ENCODE data around the gene MCCD1.
"Not testable (repeated sequence)": the region's sequence is repeated elsewhere in the genome, so short reads cannot be mapped to it uniquely, and the experiment has no call there.

The MCCD1 gene

DNA sequence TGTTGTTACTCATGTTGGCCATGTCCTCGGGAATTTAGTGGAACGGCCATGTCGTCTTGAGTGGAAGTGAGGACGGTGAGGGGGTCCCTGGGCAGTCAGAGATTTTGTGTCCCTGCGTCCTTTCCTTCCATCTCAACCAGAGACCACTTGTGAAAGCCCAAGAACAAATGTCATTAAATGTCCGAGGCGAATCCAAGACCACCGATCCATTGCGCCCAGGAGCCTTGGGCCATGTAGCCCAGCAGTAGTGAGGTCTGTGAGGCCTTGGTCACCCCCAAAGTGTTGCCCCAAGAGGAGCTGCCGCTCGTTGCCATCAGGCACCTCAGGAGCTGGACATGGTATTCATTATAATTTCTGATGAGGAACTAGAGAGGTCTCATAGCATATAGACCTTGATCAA, 48.2 kb upstream of the MCCD1 start:
- no peak overlapping the region for H2AFZ ChIP-seq (ENCODE audit: low read depth, low read length)
- no peak overlapping the region for H3K9ac ChIP-seq (ENCODE audit: low read length)
- no peaks in the 10 kb centered on the region for H3K36me3 ChIP-seq (replicated peaks; ENCODE audit: low read depth, low read length)
- TF ChIP-seq EZH2phosphoT487 (IDR thresholded peaks at IDR 0.05; ENCODE audit: low read depth), result no peak
- TF ChIP-seq, protein P1, sequence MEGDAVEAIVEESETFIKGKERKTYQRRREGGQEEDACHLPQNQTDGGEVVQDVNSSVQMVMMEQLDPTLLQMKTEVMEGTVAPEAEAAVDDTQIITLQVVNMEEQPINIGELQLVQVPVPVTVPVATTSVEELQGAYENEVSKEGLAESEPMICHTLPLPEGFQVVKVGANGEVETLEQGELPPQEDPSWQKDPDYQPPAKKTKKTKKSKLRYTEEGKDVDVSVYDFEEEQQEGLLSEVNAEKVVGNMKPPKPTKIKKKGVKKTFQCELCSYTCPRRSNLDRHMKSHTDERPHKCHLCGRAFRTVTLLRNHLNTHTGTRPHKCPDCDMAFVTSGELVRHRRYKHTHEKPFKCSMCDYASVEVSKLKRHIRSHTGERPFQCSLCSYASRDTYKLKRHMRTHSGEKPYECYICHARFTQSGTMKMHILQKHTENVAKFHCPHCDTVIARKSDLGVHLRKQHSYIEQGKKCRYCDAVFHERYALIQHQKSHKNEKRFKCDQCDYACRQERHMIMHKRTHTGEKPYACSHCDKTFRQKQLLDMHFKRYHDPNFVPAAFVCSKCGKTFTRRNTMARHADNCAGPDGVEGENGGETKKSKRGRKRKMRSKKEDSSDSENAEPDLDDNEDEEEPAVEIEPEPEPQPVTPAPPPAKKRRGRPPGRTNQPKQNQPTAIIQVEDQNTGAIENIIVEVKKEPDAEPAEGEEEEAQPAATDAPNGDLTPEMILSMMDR (IDR thresholded peaks at IDR 0.05; ENCODE audit: low read depth, low read length), result no peak
- peaks cover 16% of the 10 kb centered on the region for H3K4me1 ChIP-seq (ENCODE audit: low read length)
- no peaks in the 10 kb centered on the region for H3K27me3 ChIP-seq (ENCODE audit: low read depth, low read length)
- no peaks in the 10 kb centered on the region for H3K79me2 ChIP-seq (ENCODE audit: low read length)
- H3K27ac ChIP-seq (ENCODE audit: low read length), result no peak overlapping the region
- H4K20me1 ChIP-seq (ENCODE audit: insufficient read depth, low read length), result no peaks in the 10 kb centered on the region
- no peak overlapping the region for H3K4me2 ChIP-seq (ENCODE audit: low read length)
- H3K4me3 ChIP-seq (ENCODE audit: low read length), result no peak overlapping the region
- no peaks in the 10 kb centered on the region for H3K9me3 ChIP-seq (ENCODE audit: insufficient read depth, low read length)

GRCh38 chr6:31483392-31483791, 45.4 kb upstream of the MCCD1 start:
- no peaks in the 10 kb centered on the region for H3K27me3 ChIP-seq (ENCODE audit: low read depth, low read length)
- no peaks in the 10 kb centered on the region for H4K20me1 ChIP-seq (ENCODE audit: insufficient read depth, low read length)
- H3K79me2 ChIP-seq (ENCODE audit: low read length), result no peaks in the 10 kb centered on the region
- no peak overlapping the region for H3K9ac ChIP-seq (ENCODE audit: low read length)
- H3K36me3 ChIP-seq (replicated peaks; ENCODE audit: low read depth, low read length), result no peaks in the 10 kb centered on the region
- no peaks in the 10 kb centered on the region for H3K4me1 ChIP-seq (ENCODE audit: low read length)
- H3K9me3 ChIP-seq (ENCODE audit: insufficient read depth, low read length), result no peaks in the 10 kb centered on the region
- H3K4me3 ChIP-seq (ENCODE audit: low read length), result no peak overlapping the region
- no peak overlapping the region for H3K27ac ChIP-seq (ENCODE audit: low read length)
- TF ChIP-seq, protein P1 (IDR thresholded peaks at IDR 0.05; ENCODE audit: low read depth, low read length), result no peak
- TF ChIP-seq EZH2phosphoT487 (IDR thresholded peaks at IDR 0.05; ENCODE audit: low read depth), result no peak
- H3K4me2 ChIP-seq (ENCODE audit: low read length), result no peak overlapping the region
- H2AFZ ChIP-seq (ENCODE audit: low read depth, low read length), result no peak overlapping the region

- no peak overlapping the region for H3K4me2 ChIP-seq (ENCODE audit: low read length)
- no peaks in the 10 kb centered on the region for H3K36me3 ChIP-seq (replicated peaks; ENCODE audit: low read depth, low read length)
- no peaks in the 10 kb centered on the region for H4K20me1 ChIP-seq (ENCODE audit: insufficient read depth, low read length)
- no peaks in the 10 kb centered on the region for H3K79me2 ChIP-seq (ENCODE audit: low read length)
- H3K4me3 ChIP-seq (ENCODE audit: low read length), result no peak overlapping the region
- no peak overlapping the region for H2AFZ ChIP-seq (ENCODE audit: low read depth, low read length)
- no peaks in the 10 kb centered on the region for H3K4me1 ChIP-seq (ENCODE audit: low read length)
- TF ChIP-seq, protein P1 (IDR thresholded peaks at IDR 0.05; ENCODE audit: low read depth, low read length), result no peak
- no peak for TF ChIP-seq EZH2phosphoT487 (IDR thresholded peaks at IDR 0.05; ENCODE audit: low read depth)
- H3K9ac ChIP-seq (ENCODE audit: low read length), result no peak overlapping the region
- H3K9me3 ChIP-seq (ENCODE audit: insufficient read depth, low read length), result no peaks in the 10 kb centered on the region
- H3K27me3 ChIP-seq (ENCODE audit: low read depth, low read length), result no peaks in the 10 kb centered on the region
- H3K27ac ChIP-seq (ENCODE audit: low read length), result no peak overlapping the region
Measured at GRCh38 chr6:31485055-31485454, 43.7 kb upstream of the MCCD1 start.

GRCh38 chr6:31486065-31486837, 42.5 kb upstream of the MCCD1 start:
- not testable (repeated sequence) for H3K9me3 ChIP-seq (ENCODE audit: insufficient read depth, low read length); H3K27ac ChIP-seq (ENCODE audit: low read length); H3K79me2 ChIP-seq (ENCODE audit: low read length); H3K27me3 ChIP-seq (ENCODE audit: low read depth, low read length); H4K20me1 ChIP-seq (ENCODE audit: insufficient read depth, low read length); H3K4me1 ChIP-seq (ENCODE audit: low read length); H3K4me3 ChIP-seq (ENCODE audit: low read length); H3K4me2 ChIP-seq (ENCODE audit: low read length); H2AFZ ChIP-seq (ENCODE audit: low read depth, low read length); H3K9ac ChIP-seq (ENCODE audit: low read length); H3K36me3 ChIP-seq (replicated peaks; ENCODE audit: low read depth, low read length)

GRCh38 chr6:31487674-31488073, 41.1 kb upstream of the MCCD1 start:
- not testable (repeated sequence) for H3K27ac ChIP-seq (ENCODE audit: low read length); H3K27me3 ChIP-seq (ENCODE audit: low read depth, low read length); H3K9ac ChIP-seq (ENCODE audit: low read length); H2AFZ ChIP-seq (ENCODE audit: low read depth, low read length); H3K36me3 ChIP-seq (replicated peaks; ENCODE audit: low read depth, low read length); H4K20me1 ChIP-seq (ENCODE audit: insufficient read depth, low read length); H3K4me1 ChIP-seq (ENCODE audit: low read length); H3K4me3 ChIP-seq (ENCODE audit: low read length); H3K79me2 ChIP-seq (ENCODE audit: low read length); H3K9me3 ChIP-seq (ENCODE audit: insufficient read depth, low read length); H3K4me2 ChIP-seq (ENCODE audit: low read length)
